Activated naive CD4-positive, alpha-beta T cell treated with anti-CD3 and anti-CD28 coated beads, Interleukin-2, amount 10 ng/mL, durations not matched to agents 7 days and 5 days (primary cell): ENCODE data around the gene NAALAD2.
"Not testable (repeated sequence)": the region's sequence is repeated elsewhere in the genome, so short reads cannot be mapped to it uniquely, and the experiment has no call there.

ENCODE experiments used
- CTCF ChIA-PET: fragments of 350-600 bp; sonication (Branson Sonifier 250); formaldehyde crosslinking; loops from one replicate; lab custom pipeline; 2021; ENCODE audit warnings: antibody characterized with exemption; lab: Charles Lee
- DNase-seq: peaks from one replicate; pipeline ENCODE4 v3.0.0-alpha.2; 2020
- H3K27ac Mint-ChIP-seq: one replicate; pipeline ENCODE4 v1.8.0; 2021; ENCODE audit warnings: mild to moderate bottlenecking, moderate library complexity, mixed read lengths
- H3K27me3 Mint-ChIP-seq: one replicate; pipeline ENCODE4 v1.8.0; 2021; ENCODE audit warnings: mild to moderate bottlenecking, mixed read lengths
- H3K36me3 Mint-ChIP-seq: one replicate; pipeline ENCODE4 v1.8.0; 2021; ENCODE audit warnings: mixed read lengths
- H3K4me1 Mint-ChIP-seq: one replicate; pipeline ENCODE4 v1.8.0; 2021; ENCODE audit warnings: mixed read lengths
- H3K4me3 Mint-ChIP-seq: one replicate; pipeline ENCODE4 v1.8.0; 2021; ENCODE audit warnings: mild to moderate bottlenecking, moderate library complexity, mixed read lengths
- H3K9me3 Mint-ChIP-seq: one replicate; pipeline ENCODE4 v1.8.0; 2021; ENCODE audit warnings: mixed read lengths

Gene NAALAD2

GRCh38 chr11:90167704-90168103 lies 33.2 kb downstream of the NAALAD2 start:
- H3K4me3 Mint-ChIP-seq, H3K27me3 Mint-ChIP-seq, H3K9me3 Mint-ChIP-seq, H3K27ac Mint-ChIP-seq, H3K4me1 Mint-ChIP-seq, H3K36me3 Mint-ChIP-seq, DNase-seq, CTCF ChIA-PET: not testable (repeated sequence)

DNA sequence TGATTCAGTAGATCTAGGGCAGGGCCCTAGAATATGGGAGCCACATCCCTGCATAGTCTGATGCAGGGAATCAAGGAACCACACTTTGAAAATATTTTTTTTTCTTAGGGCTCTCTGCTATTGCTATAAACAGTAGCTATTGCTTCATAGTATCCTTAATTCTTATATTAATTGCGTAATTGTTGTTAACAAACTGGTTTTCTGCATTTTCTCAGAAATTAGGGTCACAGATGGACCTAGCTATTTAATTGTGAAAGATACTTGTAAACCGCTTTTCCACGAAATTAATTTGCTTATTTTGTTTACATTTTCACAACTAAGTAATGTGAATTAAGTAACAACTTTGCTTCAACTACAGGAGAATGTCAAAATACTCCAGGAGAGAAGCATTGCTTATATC lies 34.1 kb downstream of the NAALAD2 start:
- Mint-ChIP-seq H3K27ac (no peak overlapping the region), H3K4me3 (no peak overlapping the region)

DNA sequence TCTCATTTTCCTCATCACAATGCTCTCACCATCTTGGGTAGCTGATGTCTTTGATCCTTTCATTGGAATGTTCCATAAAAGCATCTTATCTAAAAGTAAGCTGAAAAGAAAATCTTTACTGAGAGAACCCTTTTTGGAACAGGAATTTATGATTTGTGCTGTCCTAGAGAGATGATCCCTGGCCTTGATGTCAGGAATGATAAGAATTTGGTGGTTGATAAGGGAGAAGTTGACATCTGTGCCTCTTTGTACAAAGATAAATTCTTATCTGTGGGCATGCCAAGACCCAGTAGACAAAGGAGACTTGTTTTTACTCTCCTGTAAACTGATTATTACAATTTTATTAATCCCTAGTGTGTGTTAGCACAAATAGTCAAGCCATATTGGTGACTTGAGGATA lies 36.9 kb downstream of the NAALAD2 start:
- Mint-ChIP-seq H3K9me3 (no peaks in the 10 kb centered on the region), H3K4me1 (no peaks in the 10 kb centered on the region), H3K27ac (no peak overlapping the region), H3K27me3 (peaks cover 9% of the 10 kb centered on the region), H3K36me3 (no peaks in the 10 kb centered on the region), H3K4me3 (no peak overlapping the region)
- CTCF ChIA-PET = no interaction called here
- DNase-seq = no peak

More for the DNA sequence above, 34.1 kb downstream of the NAALAD2 start:
- Mint-ChIP-seq H3K4me1 (no peaks in the 10 kb centered on the region), H3K9me3 (no peaks in the 10 kb centered on the region), H3K36me3 (no peaks in the 10 kb centered on the region), H3K27me3 (peaks cover 5% of the 10 kb centered on the region)
- CTCF ChIA-PET = no interaction called here
- DNase-seq = no peak

DNA sequence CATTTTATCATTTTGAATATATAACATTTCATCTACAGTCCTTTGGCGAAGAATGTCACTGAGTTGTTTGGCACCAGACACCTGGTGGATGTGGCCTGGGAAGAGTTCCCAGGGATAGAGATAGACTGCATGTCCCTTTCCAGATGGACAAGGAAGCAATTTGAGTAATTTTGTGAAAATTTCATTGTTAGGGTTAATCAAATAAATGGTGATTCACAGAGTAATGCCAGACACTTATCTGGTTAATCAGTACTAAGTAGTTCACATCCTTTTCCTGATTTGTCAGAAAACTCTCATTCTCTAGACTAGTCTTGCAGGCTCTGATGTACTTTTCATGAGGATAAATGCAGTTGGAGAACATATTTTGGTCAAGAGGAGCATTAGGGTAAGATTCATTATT lies 41.6 kb downstream of the NAALAD2 start:
- DNase-seq = no peak
- no peak overlapping the region for H3K27ac Mint-ChIP-seq
- H3K36me3 Mint-ChIP-seq = no peaks in the 10 kb centered on the region
- H3K4me3 Mint-ChIP-seq = no peak overlapping the region
- peaks cover 9% of the 10 kb centered on the region for H3K27me3 Mint-ChIP-seq
- no peaks in the 10 kb centered on the region for H3K9me3 Mint-ChIP-seq
- CTCF ChIA-PET = no interaction called here
- H3K4me1 Mint-ChIP-seq = no peaks in the 10 kb centered on the region

- Mint-ChIP-seq H3K9me3 (no peaks in the 10 kb centered on the region), H3K27ac (no peak overlapping the region), H3K36me3 (no peaks in the 10 kb centered on the region), H3K27me3 (peaks cover 4% of the 10 kb centered on the region), H3K4me3 (no peak overlapping the region), H3K4me1 (no peaks in the 10 kb centered on the region)
- DNase-seq = no peak
- CTCF ChIA-PET = no interaction called here
These were observed 44.3 kb downstream of the NAALAD2 start for GRCh38 chr11:90178751-90179150.

DNA sequence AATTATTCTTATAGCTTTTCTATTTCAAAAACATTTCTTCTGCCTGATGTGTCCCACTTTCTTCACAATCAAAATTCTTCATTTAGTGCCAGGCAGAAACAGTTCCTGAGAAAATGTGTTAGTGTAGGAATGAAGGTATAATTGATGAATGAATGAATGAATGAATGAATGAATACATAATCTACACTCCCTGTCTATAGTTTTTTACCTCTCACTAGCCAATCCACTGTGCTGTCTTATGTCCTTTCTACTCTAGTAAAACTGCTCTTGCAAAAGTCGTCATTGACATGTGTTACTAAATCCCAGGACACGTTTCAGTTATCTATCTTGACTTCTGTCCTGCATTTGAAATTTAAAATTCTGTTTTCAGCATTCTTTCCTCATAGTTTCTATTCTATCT lies 45.5 kb downstream of the NAALAD2 start:
- CTCF ChIA-PET = no interaction called here
- Mint-ChIP-seq H3K36me3 (no peaks in the 10 kb centered on the region), H3K4me1 (no peaks in the 10 kb centered on the region), H3K27me3 (no peaks in the 10 kb centered on the region), H3K9me3 (no peaks in the 10 kb centered on the region), H3K27ac (no peak overlapping the region), H3K4me3 (no peak overlapping the region)
- DNase-seq = no peak

DNA sequence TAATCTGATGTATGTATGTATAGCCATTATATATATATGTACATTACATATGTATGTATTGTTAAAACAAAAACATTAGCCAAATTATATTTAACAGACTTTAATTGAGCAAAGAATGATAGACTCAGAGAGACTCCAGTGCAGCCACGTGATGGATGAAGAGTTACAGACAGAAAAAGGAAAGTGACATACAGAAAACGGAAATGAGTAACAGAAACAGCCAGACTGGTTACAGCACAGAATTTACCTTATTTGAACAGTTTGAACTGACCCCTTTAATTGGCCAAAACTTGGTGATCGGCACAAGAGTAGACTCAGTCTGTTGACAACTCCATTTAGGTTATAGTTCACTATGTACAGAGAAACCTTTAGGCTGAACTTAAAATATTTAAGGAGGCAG lies 53.4 kb downstream of the NAALAD2 start:
- no peaks in the 10 kb centered on the region for H3K9me3 Mint-ChIP-seq
- no peaks in the 10 kb centered on the region for H3K27me3 Mint-ChIP-seq
- DNase-seq = no peak
- no peaks in the 10 kb centered on the region for H3K36me3 Mint-ChIP-seq
- no peaks in the 10 kb centered on the region for H3K4me1 Mint-ChIP-seq
- CTCF ChIA-PET = no interaction called here
- no peak overlapping the region for H3K4me3 Mint-ChIP-seq
- no peak overlapping the region for H3K27ac Mint-ChIP-seq

- Mint-ChIP-seq H3K36me3 (no peaks in the 10 kb centered on the region), H3K27ac (no peak overlapping the region), H3K4me3 (no peak overlapping the region), H3K27me3 (no peaks in the 10 kb centered on the region), H3K4me1 (no peaks in the 10 kb centered on the region), H3K9me3 (no peaks in the 10 kb centered on the region)
- DNase-seq = no peak
- CTCF ChIA-PET = interaction anchor here (1.8 kb wide), 1 partner anchor 16 kb away, joined by 6 read pairs; no protein-coding TSS in a partner anchor
These were observed 54.5 kb downstream of the NAALAD2 start for GRCh38 chr11:90189011-90189410.

DNA sequence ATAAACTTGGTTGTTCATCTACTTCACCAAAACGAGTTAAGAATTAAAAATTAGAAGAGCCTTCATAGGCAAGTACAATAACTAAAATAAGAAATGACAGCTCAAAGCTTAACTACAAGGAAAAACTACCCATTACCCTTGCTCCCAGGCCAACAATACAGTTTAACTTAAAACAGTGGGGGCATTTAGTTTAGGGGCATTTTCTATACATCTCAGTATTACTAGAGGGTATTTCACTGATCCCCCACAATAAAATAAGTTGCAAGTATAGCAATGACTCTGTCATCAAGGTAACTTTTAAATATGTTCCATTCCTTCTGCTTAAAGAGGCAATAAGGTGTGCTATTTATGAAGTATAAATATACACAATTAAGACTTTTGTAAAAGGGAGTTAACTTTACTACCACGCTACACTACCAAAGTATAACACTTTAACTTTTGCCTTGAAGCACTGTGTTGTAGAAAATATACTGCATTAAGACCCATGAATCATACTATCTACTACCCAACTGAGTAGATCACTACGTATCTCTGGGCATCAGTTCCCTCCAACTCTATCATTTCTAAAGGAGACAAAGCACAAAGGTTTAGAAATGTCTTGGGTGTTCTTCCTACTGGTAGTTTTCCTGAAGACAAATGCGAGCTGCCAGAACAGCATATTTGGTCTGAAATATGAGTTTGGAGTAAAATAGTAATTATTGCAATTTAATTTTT lies 58.6 kb downstream of the NAALAD2 start:
- H3K27me3 Mint-ChIP-seq = no peaks in the 10 kb centered on the region
- no peak overlapping the region for H3K27ac Mint-ChIP-seq
- H3K9me3 Mint-ChIP-seq = no peaks in the 10 kb centered on the region
- CTCF ChIA-PET = no interaction called here
- peaks cover 8% of the 10 kb centered on the region for H3K36me3 Mint-ChIP-seq
- no peak overlapping the region for H3K4me3 Mint-ChIP-seq
- H3K4me1 Mint-ChIP-seq = no peaks in the 10 kb centered on the region
- no peak for DNase-seq

GRCh38 chr11:90197377-90197776 lies 62.9 kb downstream of the NAALAD2 start:
- CTCF ChIA-PET = interaction anchor here (0.8 kb wide), 1 partner anchor 7 kb away, joined by 3 read pairs; no protein-coding TSS in a partner anchor
- H3K9me3 Mint-ChIP-seq = no peaks in the 10 kb centered on the region
- peaks cover 2% of the 10 kb centered on the region for H3K4me1 Mint-ChIP-seq
- no peak overlapping the region for H3K27ac Mint-ChIP-seq
- H3K36me3 Mint-ChIP-seq = peaks cover 20% of the 10 kb centered on the region
- DNase-seq = no peak
- no peak overlapping the region for H3K4me3 Mint-ChIP-seq
- no peaks in the 10 kb centered on the region for H3K27me3 Mint-ChIP-seq

DNA sequence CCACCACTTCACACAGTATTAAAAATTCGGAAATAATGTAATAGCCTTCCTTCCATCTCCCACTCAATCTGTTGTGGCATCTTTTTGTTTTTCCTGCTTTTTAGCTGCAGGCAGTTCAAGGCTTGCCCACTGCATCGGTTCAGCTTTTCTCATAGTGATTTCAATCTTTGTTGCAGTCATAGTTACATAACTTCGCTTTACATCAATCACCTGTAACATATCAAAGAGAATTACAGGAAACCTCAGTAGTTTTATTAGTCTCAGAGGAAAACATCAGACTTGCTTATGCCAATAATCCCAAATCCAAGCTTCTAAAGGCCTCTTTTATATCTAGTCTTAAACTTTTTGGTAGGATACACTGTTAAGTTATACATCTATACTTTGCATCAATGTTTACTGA lies 67.9 kb downstream of the NAALAD2 start:
- DNase-seq = no peak
- Mint-ChIP-seq H3K9me3 (no peaks in the 10 kb centered on the region), H3K27me3 (no peaks in the 10 kb centered on the region), H3K36me3 (peaks cover 43% of the 10 kb centered on the region), H3K4me3 (no peak overlapping the region), H3K4me1 (peaks cover 5% of the 10 kb centered on the region), H3K27ac (no peak overlapping the region)
- CTCF ChIA-PET = no interaction called here

GRCh38 chr11:90204407-90204806 lies 69.9 kb downstream of the NAALAD2 start:
- DNase-seq = no peak
- Mint-ChIP-seq H3K27me3 (no peaks in the 10 kb centered on the region), H3K27ac (no peak overlapping the region), H3K36me3 (peaks cover 46% of the 10 kb centered on the region), H3K4me3 (no peak overlapping the region), H3K4me1 (peaks cover 5% of the 10 kb centered on the region), H3K9me3 (no peaks in the 10 kb centered on the region)
- CTCF ChIA-PET = interaction anchor here (0.6 to 1.6 kb wide), 12 partner anchors 8 to 1044 kb away, joined by 3 to 12 read pairs (median 4); no protein-coding TSS in a partner anchor

- Mint-ChIP-seq H3K36me3 (peaks cover 52% of the 10 kb centered on the region), H3K27me3 (no peaks in the 10 kb centered on the region), H3K4me1 (peaks cover 5% of the 10 kb centered on the region), H3K9me3 (no peaks in the 10 kb centered on the region), H3K27ac (peak overlapping the region; percentile 29), H3K4me3 (no peak overlapping the region)
- peak; percentile 23 for DNase-seq
- CTCF ChIA-PET = interaction anchor here (0.6 to 1.6 kb wide), 12 partner anchors 8 to 1043 kb away, joined by 3 to 12 read pairs (median 4); no protein-coding TSS in a partner anchor
These were observed 70.6 kb downstream of the NAALAD2 start for GRCh38 chr11:90204832-90205646.

GRCh38 chr11:90207992-90208391 lies 73.5 kb downstream of the NAALAD2 start:
- H3K9me3 Mint-ChIP-seq, H3K4me3 Mint-ChIP-seq, DNase-seq, H3K27me3 Mint-ChIP-seq, CTCF ChIA-PET, H3K27ac Mint-ChIP-seq, H3K4me1 Mint-ChIP-seq: not testable (repeated sequence)
- H3K36me3 Mint-ChIP-seq = peaks cover 51% of the 10 kb centered on the region

DNA sequence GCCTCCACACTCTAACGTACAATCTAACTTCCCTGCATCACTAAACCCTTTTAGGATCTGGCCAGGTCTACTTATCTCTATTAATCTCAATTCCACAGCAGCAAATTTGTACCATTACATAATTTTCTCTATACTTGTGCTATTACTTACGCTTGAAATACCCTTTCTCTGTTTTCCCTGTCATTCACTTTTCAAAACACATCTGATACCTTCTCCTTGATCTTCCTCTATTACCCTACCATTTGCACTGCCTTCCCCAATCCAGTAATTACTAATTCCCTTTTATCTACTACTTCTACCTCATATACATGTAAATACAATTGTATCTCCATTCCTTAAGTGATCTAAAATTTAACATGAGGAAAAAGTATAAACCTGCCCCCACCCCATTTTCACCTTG lies 74.4 kb downstream of the NAALAD2 start:
- no peak for DNase-seq
- CTCF ChIA-PET = no interaction called here
- H3K36me3 Mint-ChIP-seq = peaks cover 54% of the 10 kb centered on the region
- H3K27ac Mint-ChIP-seq = no peak overlapping the region
- peaks cover 7% of the 10 kb centered on the region for H3K4me1 Mint-ChIP-seq
- H3K9me3 Mint-ChIP-seq = no peaks in the 10 kb centered on the region
- no peaks in the 10 kb centered on the region for H3K27me3 Mint-ChIP-seq
- H3K4me3 Mint-ChIP-seq = no peak overlapping the region
